ENCODE data around the gene CNTFR. TPM values are rescaled to one million over a fixed set of nuclear protein-coding genes. Genes with fewer than 3 reads are reported as not detected.

Gene CNTFR
- total RNA-seq, 1 donor from 2014 or later, result 2.9 TPM

GRCh38 chr9:34547960-34548611 is 41.4 kb downstream of the CNTFR start:
- TF ChIP-seq, protein P1, sequence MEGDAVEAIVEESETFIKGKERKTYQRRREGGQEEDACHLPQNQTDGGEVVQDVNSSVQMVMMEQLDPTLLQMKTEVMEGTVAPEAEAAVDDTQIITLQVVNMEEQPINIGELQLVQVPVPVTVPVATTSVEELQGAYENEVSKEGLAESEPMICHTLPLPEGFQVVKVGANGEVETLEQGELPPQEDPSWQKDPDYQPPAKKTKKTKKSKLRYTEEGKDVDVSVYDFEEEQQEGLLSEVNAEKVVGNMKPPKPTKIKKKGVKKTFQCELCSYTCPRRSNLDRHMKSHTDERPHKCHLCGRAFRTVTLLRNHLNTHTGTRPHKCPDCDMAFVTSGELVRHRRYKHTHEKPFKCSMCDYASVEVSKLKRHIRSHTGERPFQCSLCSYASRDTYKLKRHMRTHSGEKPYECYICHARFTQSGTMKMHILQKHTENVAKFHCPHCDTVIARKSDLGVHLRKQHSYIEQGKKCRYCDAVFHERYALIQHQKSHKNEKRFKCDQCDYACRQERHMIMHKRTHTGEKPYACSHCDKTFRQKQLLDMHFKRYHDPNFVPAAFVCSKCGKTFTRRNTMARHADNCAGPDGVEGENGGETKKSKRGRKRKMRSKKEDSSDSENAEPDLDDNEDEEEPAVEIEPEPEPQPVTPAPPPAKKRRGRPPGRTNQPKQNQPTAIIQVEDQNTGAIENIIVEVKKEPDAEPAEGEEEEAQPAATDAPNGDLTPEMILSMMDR (IDR thresholded peaks at IDR 0.05), result peak; percentile 88
- H3K36me3 ChIP-seq, result no peaks in the 10 kb centered on the region
- ATAC-seq (peak; percentile 78), DNase-seq (peak; percentile 81)
- no peak overlapping the region for H3K27ac ChIP-seq
- H3K27me3 ChIP-seq, result no peaks in the 10 kb centered on the region
- H3K4me1 ChIP-seq, result no peaks in the 10 kb centered on the region
- intact Hi-C loops (cut with DNase I), result loop anchor here (10.0 kb wide), 1 partner anchor 57 kb away; no protein-coding TSS in a partner anchor
- H3K9me3 ChIP-seq, result no peaks in the 10 kb centered on the region
- no peak overlapping the region for H3K4me3 ChIP-seq

DNA sequence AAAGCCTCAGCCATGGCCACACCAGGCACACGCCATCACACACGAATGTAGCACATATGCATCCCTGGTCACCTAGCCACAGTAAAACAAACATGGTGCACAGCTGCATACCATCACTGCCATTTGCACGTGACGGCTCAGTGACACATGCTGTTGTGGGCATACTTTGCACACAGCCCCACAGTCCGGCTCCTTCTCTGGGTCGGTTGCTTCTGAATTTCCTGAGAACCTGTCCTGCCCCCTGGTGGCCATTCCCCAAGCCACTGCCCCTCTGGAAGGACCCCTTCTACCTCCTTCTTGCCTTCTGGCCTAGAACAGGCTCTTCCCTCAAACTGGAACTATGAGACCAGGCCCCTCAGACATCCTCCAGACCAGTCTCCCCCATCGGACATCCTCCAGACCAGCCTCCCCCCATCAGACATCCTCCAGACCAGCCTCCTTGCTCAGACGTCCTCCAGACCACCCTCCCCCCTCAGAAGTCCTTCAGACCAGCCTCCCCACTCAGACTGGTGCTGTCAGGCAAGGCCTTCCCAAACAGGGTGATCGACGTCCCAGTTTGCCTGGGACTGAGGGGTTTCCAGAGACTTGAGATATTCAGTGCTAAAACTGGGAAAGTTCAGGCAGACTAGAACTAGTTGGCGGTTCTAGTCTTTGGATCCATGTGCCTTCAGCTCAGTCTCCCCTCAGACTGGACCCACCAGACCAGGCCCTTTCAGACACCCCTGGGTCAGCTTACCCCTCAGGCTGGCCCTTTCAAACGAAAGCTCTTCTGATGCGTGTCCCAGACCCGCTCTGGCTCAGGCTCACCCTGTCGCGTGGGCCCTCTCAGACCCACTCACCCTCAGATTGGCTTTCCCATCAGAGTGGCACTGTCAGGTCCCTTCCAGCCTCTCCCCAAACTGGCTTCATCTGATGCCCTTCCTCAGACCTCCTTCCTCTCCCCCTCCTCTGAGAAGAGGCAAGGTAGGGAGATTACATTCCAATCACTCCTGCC is 42.4 kb downstream of the CNTFR start:
- Histone ChIP-seq H3K27me3 (no peaks in the 10 kb centered on the region), H3K36me3 (no peaks in the 10 kb centered on the region), H3K4me3 (no peak overlapping the region), H3K9me3 (no peaks in the 10 kb centered on the region), H3K27ac (no peak overlapping the region), H3K4me1 (no peaks in the 10 kb centered on the region)
- intact Hi-C loops (cut with DNase I), result loop anchor here (10.0 kb wide), 1 partner anchor 58 kb away; no protein-coding TSS in a partner anchor
- TF ChIP-seq, protein P1 (IDR thresholded peaks at IDR 0.05), result peak; percentile 62
- peak; percentile 77 for DNase-seq
- peak; percentile 74 for ATAC-seq

DNA sequence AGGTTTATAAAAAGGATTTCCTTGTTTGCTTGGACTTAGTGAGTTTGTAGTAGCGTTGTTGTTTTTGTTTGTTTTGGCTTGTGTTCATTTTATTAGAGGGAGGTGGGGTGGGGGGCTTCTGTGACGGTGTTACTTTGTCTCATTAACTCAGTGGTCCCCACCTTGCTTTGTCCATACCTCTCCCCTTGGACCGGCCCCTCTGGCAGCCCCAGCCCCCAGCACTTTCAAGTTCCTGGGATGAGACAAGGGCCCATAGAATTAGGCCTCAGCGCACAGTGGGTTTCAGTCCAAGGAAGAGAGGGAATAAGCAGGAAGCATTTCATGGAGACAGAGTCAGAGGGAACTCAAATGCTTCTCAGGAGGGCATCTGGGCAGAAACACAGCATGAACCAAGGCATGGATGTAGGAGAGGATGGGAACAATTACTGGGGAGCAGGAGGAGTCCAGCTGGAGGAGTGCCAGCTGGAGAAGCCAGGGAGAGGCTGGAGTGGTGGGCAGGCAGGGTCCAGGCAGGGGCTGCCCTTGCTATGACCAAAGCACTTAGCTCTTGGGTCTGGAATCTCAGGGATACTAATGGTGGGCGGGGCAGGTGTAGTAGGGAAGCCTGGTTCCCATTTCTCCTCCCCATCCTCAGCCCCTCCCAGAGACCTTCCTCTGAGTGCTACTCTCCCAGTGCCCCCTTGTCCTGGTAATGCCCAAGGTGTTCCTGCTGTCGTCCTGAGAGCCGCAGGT is 43.3 kb downstream of the CNTFR start:
- Histone ChIP-seq H3K4me3 (no peak overlapping the region), H3K27me3 (no peaks in the 10 kb centered on the region), H3K36me3 (no peaks in the 10 kb centered on the region), H3K9me3 (no peaks in the 10 kb centered on the region), H3K4me1 (no peaks in the 10 kb centered on the region), H3K27ac (no peak overlapping the region)
- intact Hi-C loops (cut with DNase I), result loop anchor here (10.0 kb wide), 1 partner anchor 59 kb away; no protein-coding TSS in a partner anchor
- no peak for ATAC-seq
- DNase-seq, result peak; percentile 29
- TF ChIP-seq, protein P1 (IDR thresholded peaks at IDR 0.05), result no peak

DNA sequence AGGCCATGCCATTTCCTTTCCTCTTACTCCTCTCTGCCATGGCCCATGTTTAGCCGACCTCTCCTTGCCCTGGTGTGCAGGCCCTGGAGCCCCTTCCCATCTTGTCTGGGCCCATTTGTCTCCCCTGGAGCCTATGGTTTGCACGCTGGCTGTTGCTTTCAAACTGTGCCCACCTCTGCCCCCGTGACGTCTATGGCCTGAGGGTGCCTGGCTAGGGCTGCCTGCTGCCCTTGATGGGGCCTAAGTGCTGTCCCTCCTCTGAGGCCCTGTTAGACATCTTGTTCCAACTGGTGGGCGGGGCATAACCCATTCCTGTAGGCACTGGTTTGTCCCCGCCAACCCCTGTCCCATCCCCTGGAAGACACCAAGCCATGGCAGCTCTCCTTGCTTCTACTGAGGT is 44.0 kb downstream of the CNTFR start:
- ATAC-seq (no peak), DNase-seq (peak; percentile 39)
- Histone ChIP-seq H3K27me3 (no peaks in the 10 kb centered on the region), H3K4me1 (no peaks in the 10 kb centered on the region), H3K36me3 (no peaks in the 10 kb centered on the region), H3K9me3 (no peaks in the 10 kb centered on the region), H3K4me3 (no peak overlapping the region), H3K27ac (no peak overlapping the region)
- TF ChIP-seq, protein P1 (IDR thresholded peaks at IDR 0.05), result no peak
- intact Hi-C loops (cut with DNase I), result loop anchor here (10.0 kb wide), 1 partner anchor 59 kb away; no protein-coding TSS in a partner anchor

GRCh38 chr9:34544035-34544434 is 45.5 kb downstream of the CNTFR start:
- no peak for ATAC-seq
- intact Hi-C loops (cut with DNase I), result loop anchor here (10.0 kb wide), 1 partner anchor 61 kb away; no protein-coding TSS in a partner anchor

More at GRCh38 chr9:34544035-34544434, 45.5 kb downstream of the CNTFR start:
- H3K4me3 ChIP-seq, result no peak overlapping the region
- H3K9me3 ChIP-seq, result no peaks in the 10 kb centered on the region
- H3K27ac ChIP-seq, result no peak overlapping the region
- no peak for DNase-seq
- TF ChIP-seq, protein P1 (IDR thresholded peaks at IDR 0.05), result no peak
- H3K36me3 ChIP-seq, result no peaks in the 10 kb centered on the region
- no peaks in the 10 kb centered on the region for H3K27me3 ChIP-seq
- H3K4me1 ChIP-seq, result no peaks in the 10 kb centered on the region
